ENCODE measurements around the gene KCNG1.
A peak's percentile ranks its signal among the peaks of the same experiment; 100 is the strongest.
"Not testable (repeated sequence)": the region's sequence is repeated elsewhere in the genome, so short reads cannot be mapped to it uniquely, and the experiment has no call there.

KCNG1 gene

DNA sequence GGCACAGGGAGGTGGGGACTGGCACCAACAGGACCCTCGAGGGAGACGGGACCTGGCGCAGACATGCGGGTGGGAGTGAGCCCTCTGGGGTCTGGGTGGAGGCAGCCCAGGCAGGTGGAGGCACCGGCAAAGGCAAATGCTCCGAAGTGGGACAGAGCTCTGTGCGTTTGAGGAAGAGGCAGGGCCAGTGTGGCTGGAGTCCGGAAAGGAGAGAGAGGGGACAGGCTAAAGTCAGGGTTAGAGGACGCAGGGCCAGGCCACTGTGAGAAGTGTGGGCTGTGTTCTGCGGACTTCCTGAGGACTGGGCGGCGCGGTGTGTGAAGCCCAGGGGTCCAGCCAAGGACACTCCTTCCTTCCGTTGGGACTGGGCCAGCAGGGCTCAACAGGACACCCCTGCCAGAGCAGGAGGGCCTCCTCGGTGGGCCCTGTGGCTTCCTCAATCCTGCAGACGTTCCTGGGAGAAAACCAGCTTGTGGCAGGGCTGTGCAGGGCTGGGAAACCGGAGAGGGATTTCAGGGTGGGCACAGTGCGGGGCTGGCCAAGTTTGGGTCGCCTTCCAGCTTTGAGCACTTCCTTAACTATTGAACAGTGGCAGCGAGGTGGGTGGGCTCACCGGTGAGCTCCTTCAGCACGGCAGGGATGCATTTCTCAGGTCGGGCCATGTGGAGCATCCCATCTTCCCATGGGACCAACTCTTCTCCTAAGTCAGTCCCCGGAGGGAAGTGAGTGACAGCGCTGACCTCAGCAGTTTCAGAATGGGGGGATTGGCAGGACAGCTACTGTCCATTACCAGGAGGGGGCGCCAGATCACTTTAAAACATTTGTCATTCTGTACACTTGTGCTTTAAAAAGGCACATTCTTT is 41.8 kb downstream of the KCNG1 start:
- peak; percentile 61 for DNase-seq

DNA sequence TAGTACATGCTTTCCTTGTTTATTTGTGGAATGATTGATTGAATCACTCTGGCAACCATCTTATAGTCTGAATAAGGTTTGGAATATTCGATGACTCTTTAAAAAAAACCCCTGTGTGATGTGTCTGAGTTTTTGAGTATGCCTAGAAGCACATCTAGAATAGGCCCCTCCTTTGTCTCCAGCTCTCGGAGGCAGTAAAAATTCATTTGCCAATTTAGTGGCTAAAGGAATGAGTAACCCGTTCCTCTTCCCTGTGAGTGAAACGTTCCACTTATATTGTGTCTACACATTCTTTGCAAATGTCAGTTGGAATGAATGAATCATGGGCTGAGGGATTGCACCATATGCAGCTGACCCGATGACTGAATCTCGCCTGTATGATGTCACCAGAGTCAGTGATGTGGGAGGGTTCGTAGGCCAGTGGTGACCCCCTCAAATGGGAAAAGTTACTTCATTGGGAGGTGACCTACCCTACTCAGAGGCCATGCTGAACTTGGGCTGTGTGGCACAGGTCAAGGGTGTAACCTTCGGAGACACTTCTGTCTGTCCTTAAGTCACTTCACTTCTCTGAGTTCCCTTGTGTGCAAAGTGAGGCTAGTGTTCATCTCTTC is 42.7 kb downstream of the KCNG1 start:
- no peak for DNase-seq

DNA sequence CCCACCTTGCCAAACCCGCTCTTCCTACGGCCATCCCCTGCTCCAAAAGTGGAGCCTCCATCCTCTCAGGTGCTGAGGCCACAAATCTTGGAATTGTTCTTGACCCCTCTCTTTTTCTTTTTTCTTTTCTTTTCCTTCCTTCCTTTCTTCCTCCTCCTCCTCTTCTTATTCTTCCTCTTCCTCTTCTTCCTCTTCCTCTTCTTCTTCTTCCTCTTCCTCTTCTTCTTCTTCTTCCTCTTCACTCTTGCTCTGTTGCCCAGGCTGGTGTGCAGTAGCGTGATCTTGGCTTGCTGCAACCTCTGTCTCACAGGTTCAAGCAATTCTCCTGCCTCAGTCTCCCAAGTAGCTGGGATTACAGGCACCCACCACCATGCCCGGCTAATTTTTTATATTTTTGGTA is 44.4 kb downstream of the KCNG1 start:
- DNase-seq, result not testable (repeated sequence)

DNA sequence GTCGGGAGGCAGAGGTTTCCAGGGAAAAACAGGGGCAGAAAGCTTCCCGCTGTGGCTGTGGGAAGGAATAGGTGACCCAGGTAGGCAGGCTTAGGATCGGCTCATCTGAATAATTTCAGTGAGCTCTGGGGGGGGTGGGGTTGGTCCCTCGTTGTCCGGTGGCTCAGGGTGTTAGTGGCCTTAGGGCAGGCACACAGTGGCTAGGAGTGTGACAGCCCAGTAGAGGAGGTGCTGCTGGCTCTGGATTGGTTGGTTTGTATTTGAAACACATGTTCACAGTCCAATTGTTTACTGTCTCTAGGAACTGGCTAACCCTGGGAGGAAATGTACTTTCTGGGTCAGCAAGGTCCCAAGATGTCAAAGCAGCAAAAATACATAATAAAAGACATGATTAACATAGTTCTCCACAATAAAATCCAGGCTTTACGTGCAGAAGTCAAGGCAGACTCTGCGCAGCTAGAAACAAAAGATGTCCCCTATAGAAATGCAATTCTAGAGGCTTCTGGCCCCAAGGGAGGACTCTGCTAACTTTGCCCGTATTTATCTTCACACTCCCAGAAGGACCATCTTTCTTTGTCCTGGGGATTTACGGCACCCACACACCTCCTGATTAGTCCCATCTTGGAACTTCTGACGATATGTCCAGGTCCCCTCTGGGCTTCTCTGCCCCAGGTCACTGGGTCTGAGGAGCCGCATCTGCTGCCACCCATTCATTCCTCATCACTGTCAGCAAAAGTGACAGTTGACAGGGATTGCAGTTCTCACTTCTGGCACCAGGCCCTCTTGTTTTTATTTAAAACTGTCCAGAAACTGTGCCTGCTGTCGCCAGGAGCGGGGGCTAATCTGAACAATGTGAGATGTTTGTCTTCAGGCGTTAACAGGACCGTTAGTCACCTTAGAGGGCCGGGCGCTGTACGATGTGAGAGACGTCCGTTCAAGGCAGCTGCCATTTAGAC is 45.6 kb downstream of the KCNG1 start:
- DNase-seq, result no peak

DNA sequence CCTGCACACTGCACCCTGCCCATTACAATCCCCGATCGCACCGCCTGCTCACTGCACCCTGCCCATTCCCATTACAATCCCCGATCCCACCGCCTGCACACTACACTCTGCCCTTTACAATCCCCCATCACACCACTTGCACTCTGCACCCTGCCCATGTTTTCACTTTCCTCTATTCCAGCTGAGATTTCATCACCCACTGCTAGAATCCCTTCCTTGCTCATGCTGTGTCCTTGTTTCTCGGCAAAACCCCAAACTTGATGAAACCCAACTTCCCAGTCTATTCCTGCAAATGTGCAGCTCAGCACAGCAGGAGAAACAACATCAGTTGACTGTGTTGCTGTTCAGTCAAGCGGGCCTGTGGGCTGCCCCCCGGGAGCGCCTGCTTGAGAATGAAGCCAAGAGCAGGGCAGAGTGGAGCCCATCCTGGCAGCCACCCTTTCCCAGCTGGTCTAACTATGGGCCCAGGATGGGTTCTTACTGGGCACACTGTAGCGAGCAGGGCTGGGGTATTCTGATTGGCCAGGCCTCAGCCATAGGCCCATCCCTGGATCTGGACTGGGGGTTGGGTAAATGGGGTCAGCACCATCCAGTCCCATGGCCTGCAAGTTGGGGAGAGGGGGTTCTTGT is 47.1 kb downstream of the KCNG1 start:
- no peak for DNase-seq

DNA sequence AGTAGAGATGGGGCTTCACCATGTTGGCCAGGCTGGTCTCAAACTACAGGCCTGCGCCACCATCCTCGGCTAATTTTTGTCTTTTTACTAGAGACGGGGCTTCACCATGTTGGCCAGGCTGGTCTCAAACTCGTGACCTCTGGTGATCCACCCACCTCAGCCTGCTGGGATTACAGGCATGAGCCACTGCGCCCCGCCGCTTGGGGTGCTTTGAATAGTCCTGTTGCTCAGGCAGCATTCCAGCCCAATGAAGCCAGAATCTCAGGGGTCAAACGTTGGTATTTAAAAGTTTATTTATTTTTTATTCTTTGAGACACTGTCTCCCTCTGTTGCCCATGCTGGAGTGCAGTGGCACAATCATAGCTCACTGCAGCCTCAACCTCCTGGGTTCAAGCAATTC is 53.0 kb downstream of the KCNG1 start:
- no peak for DNase-seq

DNA sequence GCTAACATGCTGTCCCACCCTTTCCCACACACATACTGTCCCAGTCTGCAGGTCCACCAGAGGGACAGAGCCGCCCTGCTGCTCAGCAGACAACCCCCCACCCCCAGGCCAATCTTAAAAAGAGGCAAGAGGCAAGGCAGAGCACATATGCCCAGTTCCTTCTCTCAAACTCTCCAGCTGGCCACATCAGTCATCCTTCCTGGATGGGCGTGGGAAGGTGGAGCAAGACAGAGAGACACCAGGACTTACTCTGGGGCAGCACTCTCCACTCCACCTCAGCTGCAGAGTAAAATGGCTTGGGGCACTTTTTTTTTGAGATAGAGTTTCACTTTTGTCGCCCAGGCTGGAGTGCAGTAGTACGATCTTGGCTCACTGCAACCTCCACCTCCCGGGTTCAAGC is 53.5 kb downstream of the KCNG1 start:
- DNase-seq, result no peak

DNA sequence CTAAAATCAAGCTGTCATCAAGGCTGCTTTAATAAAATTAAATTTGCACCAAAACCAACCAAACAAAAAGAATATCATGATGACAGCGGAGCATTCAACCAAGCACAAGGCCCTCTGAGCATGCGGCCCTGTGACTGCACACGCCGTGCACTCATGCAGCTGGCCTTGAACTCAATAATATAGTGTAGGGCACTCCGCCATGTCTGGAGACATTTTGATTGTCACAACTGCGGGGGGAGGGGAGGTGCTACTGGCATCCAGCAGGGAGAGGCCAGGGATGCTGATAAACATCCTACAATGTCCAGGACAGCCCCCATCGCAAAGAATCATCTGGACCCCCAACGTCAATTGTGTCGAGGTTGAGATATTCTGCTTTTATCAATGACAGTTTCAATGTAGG is 54.6 kb downstream of the KCNG1 start:
- no peak for DNase-seq

DNA sequence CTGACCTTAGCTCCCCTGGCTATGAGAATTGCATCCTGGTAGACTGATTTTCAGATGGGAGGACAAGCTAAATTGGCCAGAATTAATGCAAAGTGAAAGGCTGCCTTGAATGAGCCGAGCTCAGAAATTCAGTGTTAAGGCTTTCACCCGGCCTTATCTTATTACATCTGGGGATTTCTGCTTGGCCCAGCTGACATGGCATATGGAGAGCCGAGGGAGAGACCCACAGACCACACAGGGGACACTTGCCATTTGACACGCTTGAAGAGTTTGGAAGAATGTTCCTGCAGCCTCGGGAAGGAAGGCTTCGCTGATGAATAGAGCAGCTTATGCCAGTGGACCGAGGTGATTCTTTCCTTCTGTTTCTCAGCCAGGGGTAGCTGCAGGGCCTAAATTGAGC is 55.3 kb downstream of the KCNG1 start:
- DNase-seq, result no peak

DNA sequence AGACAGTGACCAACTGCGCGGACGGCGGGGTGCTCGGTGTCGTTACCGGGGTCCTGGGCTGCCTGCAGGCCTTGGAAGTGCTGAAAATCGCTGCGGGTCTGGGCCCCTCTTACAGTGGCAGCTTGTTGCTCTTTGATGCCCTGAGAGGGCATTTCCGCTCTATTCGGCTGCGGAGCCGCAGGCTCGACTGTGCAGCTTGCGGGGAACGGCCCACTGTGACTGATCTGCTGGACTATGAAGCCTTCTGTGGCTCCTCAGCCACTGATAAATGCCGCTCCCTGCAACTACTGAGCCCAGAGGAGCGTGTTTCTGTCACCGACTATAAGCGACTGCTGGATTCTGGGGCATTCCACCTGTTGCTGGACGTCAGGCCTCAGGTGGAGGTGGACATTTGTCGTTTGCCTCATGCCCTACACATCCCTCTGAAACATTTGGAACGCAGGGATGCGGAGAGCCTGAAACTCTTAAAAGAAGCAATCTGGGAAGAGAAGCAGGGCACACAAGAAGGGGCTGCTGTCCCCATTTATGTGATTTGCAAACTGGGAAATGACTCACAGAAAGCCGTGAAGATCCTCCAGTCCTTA is 63.3 kb downstream of the KCNG1 start:
- no peak for DNase-seq

DNA sequence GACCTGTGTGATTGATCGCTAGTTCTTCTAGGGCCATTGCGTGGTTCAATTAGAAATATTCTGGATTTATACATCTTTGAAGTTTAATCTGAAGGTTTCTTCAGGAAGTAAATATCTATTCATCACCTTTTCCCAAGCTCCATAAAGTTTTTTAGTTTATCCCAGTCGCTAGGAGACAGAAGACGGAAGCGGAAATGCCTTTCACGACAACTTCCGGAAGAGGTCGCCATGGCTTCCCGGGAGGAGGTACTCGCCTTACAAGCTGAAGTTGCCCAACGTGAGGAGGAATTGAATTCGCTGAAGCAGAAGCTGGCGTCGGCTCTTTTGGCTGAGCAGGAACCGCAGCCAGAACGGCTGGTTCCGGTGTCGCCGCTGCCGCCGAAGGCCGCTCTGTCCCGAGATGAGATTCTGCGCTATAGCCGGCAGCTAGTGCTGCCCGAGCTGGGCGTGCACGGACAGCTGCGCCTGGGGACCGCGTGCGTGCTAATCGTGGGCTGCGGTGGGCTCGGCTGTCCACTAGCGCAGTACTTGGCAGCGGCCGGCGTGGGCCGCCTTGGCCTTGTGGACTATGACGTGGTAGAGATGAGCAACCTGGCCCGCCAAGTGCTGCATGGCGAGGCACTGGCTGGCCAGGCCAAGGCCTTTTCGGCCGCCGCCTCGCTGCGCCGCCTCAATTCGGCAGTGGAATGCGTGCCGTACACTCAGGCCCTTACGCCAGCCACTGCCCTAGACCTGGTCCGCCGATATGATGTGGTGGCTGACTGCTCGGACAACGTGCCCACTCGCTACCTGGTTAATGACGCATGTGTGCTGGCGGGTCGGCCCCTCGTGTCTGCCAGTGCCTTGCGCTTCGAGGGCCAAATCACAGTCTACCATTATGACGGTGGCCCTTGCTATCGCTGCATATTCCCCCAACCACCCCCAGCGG is 64.0 kb downstream of the KCNG1 start, which contains the start of gene MOCS3:
Gene MOCS3 (plus strand): TSS at position 204 of the 928 bp plus-strand sequence. CDS start 25 bp downstream, at position 229.
- peak; percentile 87 for DNase-seq

DNA sequence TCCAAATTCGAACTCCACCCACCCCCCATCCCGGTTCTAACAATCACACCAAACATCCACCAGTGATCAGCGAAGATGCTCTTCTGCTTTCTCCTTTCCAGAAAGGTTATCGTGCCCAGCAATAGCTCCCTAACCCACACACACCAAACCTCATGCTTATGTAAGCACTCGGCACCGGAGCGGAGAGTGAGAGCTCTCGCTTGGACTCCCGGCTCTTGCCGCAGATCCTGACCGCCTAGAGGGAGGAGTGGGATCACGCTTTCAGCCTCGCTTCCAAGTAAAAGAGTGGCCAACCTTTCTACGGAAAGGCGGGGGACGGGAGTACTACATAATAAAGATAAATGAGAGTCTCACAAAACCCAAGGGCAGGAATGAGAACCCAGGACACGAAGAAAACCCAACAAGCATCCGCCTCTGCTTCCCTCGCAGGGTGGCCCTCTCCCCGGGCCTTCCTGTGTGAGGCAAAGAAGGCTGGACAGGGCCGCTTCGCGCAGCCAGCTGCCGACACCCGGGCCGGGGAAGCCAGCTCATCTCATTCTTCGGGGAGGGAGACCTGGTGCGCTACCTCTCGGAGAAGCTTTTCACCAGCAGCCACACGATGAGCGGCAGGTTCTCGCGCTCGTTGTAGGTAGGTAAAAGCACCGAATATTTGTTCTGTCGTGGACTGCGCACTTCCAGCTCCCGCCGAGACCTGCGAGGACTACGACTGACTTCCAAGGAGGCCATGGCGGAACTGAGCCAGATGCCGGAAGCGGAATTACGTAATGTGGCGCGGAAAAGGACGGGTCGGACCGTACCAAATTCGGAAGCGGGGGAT is 64.9 kb downstream of the KCNG1 start, which contains the start of gene DPM1:
Gene DPM1 (minus strand): TSS at position 735 of the 817 bp plus-strand sequence. CDS start 9 bp downstream, at position 726.
- peak; percentile 87 for DNase-seq

DNA sequence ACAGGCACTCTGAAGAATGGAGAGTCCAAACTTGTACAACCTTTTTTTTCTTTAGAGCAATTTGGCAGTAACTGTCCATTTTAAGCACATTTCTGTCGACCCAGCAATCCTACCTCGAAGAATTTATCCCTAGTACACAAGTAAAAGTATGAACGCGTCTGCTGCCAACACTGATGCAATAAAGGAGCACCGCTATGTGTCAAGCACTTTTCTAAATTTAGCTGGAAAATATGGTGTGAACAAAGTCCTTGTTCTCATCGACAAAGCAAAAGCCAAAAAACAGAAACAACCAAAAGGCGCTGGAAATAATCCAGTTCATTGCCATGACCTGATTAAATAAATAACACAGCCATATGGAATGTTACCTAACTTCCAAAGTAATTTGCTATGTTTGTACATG is 65.6 kb downstream of the KCNG1 start:
- DNase-seq, result no peak

DNA sequence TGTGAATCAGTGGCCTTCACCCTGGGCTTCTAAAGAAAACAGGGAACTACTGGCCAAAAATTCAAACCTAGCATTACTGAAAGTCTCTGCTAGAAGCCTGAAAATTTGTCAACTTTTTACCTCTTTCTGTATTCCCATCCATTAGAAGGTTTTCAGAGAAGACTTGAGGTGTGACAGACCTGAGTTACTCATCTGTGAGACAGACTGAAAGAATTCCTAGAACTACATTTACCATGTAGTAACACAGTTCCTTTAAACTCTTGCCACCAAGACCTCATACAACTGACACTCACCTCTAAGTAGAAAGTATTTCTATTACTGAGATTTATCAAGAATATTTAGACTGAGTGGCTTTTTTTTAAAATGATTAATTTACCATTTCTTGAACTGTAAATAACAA is 69.1 kb downstream of the KCNG1 start:
- DNase-seq, result no peak

All from COR-L47 (cell line).